Panc1 (cell line): Measurements from ENCODE around the gene INO80. TPM values are rescaled to one million over a fixed set of nuclear protein-coding genes. Genes with fewer than 3 reads are reported as not detected.

Source experiments
- ATAC-seq: fragments of 200-7000 bp; cut with Tn5 transposase; 2 replicates; pipeline ENCODE4 v1.9.1; 2020; ENCODE audit warnings: mild to moderate bottlenecking, moderate library complexity
- BruUV-seq: library from RNA; stranded (reverse); fragments of 400-500 nt; replicated peaks from 2 replicates; lab custom pipeline; 2021; lab: Mats Ljungman, UMichigan
- CTCF ChIA-PET: fragments of 300-600 bp; sonication (Branson Sonifier 250); formaldehyde crosslinking; loops from one replicate; lab custom pipeline; 2022; ENCODE audit warnings: antibody characterized with exemption; lab: Charles Lee
- POLR2A ChIA-PET: fragments of 300-600 bp; sonication (Branson Sonifier 250); formaldehyde crosslinking; loops from one replicate; lab custom pipeline; 2022; ENCODE audit warnings: antibody characterized with exemption; lab: Charles Lee
- DNase-seq: peaks from one replicate; pipeline ENCODE4 v3.0.0-alpha.2; 2010; ENCODE audit warnings: low read depth, low spot score
- H3K27ac ChIP-seq: 2 replicates; pipeline ENCODE4 v1.5.1; 2011; ENCODE audit warnings: mild to moderate bottlenecking, low read length, inconsistent platforms
- H3K27me3 ChIP-seq: fragments of 200-500 bp; sonication (Bioruptor generic); 2 replicates; pipeline ENCODE4 v1.6.0; 2014; ENCODE audit warnings: low read length, inconsistent platforms; ENCODE audit not compliant: control insufficient read depth, insufficient read depth
- H3K36me3 ChIP-seq: fragments of 200-500 bp; sonication (Bioruptor generic); 2 replicates; pipeline ENCODE4 v1.5.1; 2014; ENCODE audit warnings: inconsistent platforms, mild to moderate bottlenecking, low read length, moderate library complexity; ENCODE audit not compliant: control insufficient read depth, insufficient read depth
- H3K4me1 ChIP-seq: 2 replicates; pipeline ENCODE4 v1.5.1; 2011; ENCODE audit warnings: inconsistent platforms, mild to moderate bottlenecking, low read length, moderate library complexity; ENCODE audit not compliant: control insufficient read depth, insufficient read depth
- H3K4me3 ChIP-seq, 2 experiments: 2 replicates each; pipeline ENCODE4 v1.5.1; 2011 to 2012; ENCODE audit warnings: low read depth in 2 of 2, low read length in 2 of 2, mild to moderate bottlenecking in 2 of 2, inconsistent platforms in 1 of 2, moderate library complexity in 1 of 2
- H3K9me3 ChIP-seq: fragments of 200-500 bp; sonication (Bioruptor generic); 2 replicates; pipeline ENCODE4 v1.5.1; 2014; ENCODE audit warnings: low read depth, mild to moderate bottlenecking, inconsistent platforms, low read length, moderate library complexity; ENCODE audit not compliant: control insufficient read depth, insufficient read depth
- CTCF ChIP-seq: fragments of 450-650 bp; IDR thresholded peaks from 2 replicates; pipeline ENCODE4 v1.5.1; 2017; ENCODE audit warnings: mild to moderate bottlenecking
- POLR2AphosphoS5 ChIP-seq: IDR thresholded peaks from 2 replicates; pipeline ENCODE4 v1.6.1; 2012; ENCODE audit warnings: mild to moderate bottlenecking, low read depth, low read length, moderate library complexity
- SIN3A ChIP-seq: IDR thresholded peaks from 2 replicates; pipeline ENCODE4 v1.6.1; 2012; ENCODE audit warnings: low read depth, mild to moderate bottlenecking, low read length, moderate library complexity, borderline replicate concordance; ENCODE audit not compliant: insufficient read depth
- TCF7L2 ChIP-seq: IDR thresholded peaks from 2 replicates; pipeline ENCODE4 v1.6.1; 2011; ENCODE audit warnings: mild to moderate bottlenecking, low read depth, low read length, inconsistent platforms
- in situ Hi-C: cut with HindIII; loops from 2 replicates; pipeline ENCODE4 v1.10.0; 2016; ENCODE audit warnings: low sequenced_read_pairs, low pct_unique_long_range_greater_than_20kb
- intact Hi-C: fragments of 100-400 bp; cut with micrococcal nuclease; formaldehyde crosslinking; loops from one replicate; pipeline ENCODE4 v1.10.0; 2022; ENCODE audit not compliant: unreplicated experiment
- total RNA-seq: library from RNA; stranded (reverse); gene quantifications from one replicate; pipeline ENCODE4 v1.2.1, GENCODE V29; 2021; ENCODE audit not compliant: unreplicated experiment
- TF ChIP-seq, protein P1 (sequence below), 2 experiments: IDR thresholded peaks; 2 replicates each; pipeline ENCODE4 v1.6.1; 2011 to 2012; ENCODE audit warnings: low read depth in 2 of 2, control low read depth in 1 of 2, low read length in 1 of 2, mild to moderate bottlenecking in 1 of 2, moderate library complexity in 1 of 2; ENCODE audit not compliant: insufficient read depth in 1 of 2

Gene INO80
- total RNA-seq, 1 experiment from 2014 or later: 26.2 TPM

- ChIA-PET CTCF (interaction anchor here (0.7 kb wide), 1 partner anchor 124 kb away, joined by 6 read pairs; no protein-coding TSS in a partner anchor), POLR2A (no interaction called here)
- H3K4me1 ChIP-seq: no peaks in the 10 kb centered on the region
- intact Hi-C loops (no loop called here), in situ Hi-C loops (no loop called here)
- no peak overlapping the region for H3K4me3 ChIP-seq
- DNase-seq (no peak), ATAC-seq (no peak)
- no peaks in the 10 kb centered on the region for H3K9me3 ChIP-seq
- H3K36me3 ChIP-seq: peaks cover 39% of the 10 kb centered on the region
- BruUV-seq: no TSS peak
- no peaks in the 10 kb centered on the region for H3K27me3 ChIP-seq
- TF ChIP-seq TCF7L2 (no peak), POLR2AphosphoS5 (no peak), SIN3A (no peak), CTCF (no peak)
- TF ChIP-seq, protein P1, sequence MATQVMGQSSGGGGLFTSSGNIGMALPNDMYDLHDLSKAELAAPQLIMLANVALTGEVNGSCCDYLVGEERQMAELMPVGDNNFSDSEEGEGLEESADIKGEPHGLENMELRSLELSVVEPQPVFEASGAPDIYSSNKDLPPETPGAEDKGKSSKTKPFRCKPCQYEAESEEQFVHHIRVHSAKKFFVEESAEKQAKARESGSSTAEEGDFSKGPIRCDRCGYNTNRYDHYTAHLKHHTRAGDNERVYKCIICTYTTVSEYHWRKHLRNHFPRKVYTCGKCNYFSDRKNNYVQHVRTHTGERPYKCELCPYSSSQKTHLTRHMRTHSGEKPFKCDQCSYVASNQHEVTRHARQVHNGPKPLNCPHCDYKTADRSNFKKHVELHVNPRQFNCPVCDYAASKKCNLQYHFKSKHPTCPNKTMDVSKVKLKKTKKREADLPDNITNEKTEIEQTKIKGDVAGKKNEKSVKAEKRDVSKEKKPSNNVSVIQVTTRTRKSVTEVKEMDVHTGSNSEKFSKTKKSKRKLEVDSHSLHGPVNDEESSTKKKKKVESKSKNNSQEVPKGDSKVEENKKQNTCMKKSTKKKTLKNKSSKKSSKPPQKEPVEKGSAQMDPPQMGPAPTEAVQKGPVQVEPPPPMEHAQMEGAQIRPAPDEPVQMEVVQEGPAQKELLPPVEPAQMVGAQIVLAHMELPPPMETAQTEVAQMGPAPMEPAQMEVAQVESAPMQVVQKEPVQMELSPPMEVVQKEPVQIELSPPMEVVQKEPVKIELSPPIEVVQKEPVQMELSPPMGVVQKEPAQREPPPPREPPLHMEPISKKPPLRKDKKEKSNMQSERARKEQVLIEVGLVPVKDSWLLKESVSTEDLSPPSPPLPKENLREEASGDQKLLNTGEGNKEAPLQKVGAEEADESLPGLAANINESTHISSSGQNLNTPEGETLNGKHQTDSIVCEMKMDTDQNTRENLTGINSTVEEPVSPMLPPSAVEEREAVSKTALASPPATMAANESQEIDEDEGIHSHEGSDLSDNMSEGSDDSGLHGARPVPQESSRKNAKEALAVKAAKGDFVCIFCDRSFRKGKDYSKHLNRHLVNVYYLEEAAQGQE (IDR thresholded peaks at IDR 0.05; ENCODE audit: insufficient read depth in 1 of 2, low read depth in 2 of 2, low read length in 1 of 2): no peak
- no peak overlapping the region for H3K27ac ChIP-seq
Observed at GRCh38 chr15:41055706-41056105, 60.4 kb downstream of the INO80 start.

GRCh38 chr15:41051139-41051538, 64.9 kb downstream of the INO80 start:
- no peak overlapping the region for H3K4me3 ChIP-seq
- DNase-seq (no peak), ATAC-seq (no peak)
- no peak overlapping the region for H3K27ac ChIP-seq
- H3K27me3 ChIP-seq: no peaks in the 10 kb centered on the region
- CTCF ChIA-PET: no interaction called here
- peaks cover 47% of the 10 kb centered on the region for H3K36me3 ChIP-seq
- in situ Hi-C loops (no loop called here), intact Hi-C loops (no loop called here)
- POLR2A ChIA-PET: interaction anchor here (0.6 kb wide), 1 partner anchor 11 kb away, joined by 3 read pairs; no protein-coding TSS in a partner anchor
- TF ChIP-seq CTCF (no peak), POLR2AphosphoS5 (no peak), SIN3A (no peak), TCF7L2 (no peak)
- TF ChIP-seq, protein P1 (IDR thresholded peaks at IDR 0.05; ENCODE audit: insufficient read depth in 1 of 2, low read depth in 2 of 2, low read length in 1 of 2): no peak
- no peaks in the 10 kb centered on the region for H3K9me3 ChIP-seq
- no peaks in the 10 kb centered on the region for H3K4me1 ChIP-seq
- no TSS peak for BruUV-seq
